Measurements from ENCODE around the gene CD44. TPM values are rescaled to one million over a fixed set of nuclear protein-coding genes. Genes with fewer than 3 reads are reported as not detected.

Gene CD44
- total RNA-seq, 1 experiment from 2014 or later, result 6.1 TPM

- Histone ChIP-seq H4K91ac (ENCODE audit: insufficient read length, low read depth, low read length) (no peak overlapping the region), H3K79me1 (ENCODE audit: insufficient read depth, low read depth, low read length, poor library complexity, severe bottlenecking) (no peaks in the 10 kb centered on the region), H3K56ac (ENCODE audit: insufficient read length, low read depth, low read length) (no peak overlapping the region), H2BK120ac (ENCODE audit: low read depth, low read length, poor library complexity, severe bottlenecking) (no peak overlapping the region), H2AK5ac (ENCODE audit: insufficient read length, low read length) (no peak overlapping the region), H2AFZ (ENCODE audit: low read length) (no peak overlapping the region), H2BK5ac (ENCODE audit: insufficient read length, low read length) (no peak overlapping the region), H3K9ac (ENCODE audit: extremely low read depth, insufficient read length, low read length) (no peak overlapping the region), H2BK12ac (ENCODE audit: insufficient read length, low read depth, low read length) (no peak overlapping the region), H3K27me3 (ENCODE audit: insufficient read depth, low read length) (no peaks in the 10 kb centered on the region), H4K8ac (replicated peaks; ENCODE audit: insufficient read length, low read depth, low read length) (no peak overlapping the region), H3K27ac (ENCODE audit: insufficient read length, low read depth, low read length) (no peak overlapping the region), H3K4me2 (ENCODE audit: insufficient read depth, insufficient read length, low read length) (no peak overlapping the region), H4K5ac (ENCODE audit: insufficient read length, low read depth, low read length) (no peak overlapping the region), H2BK15ac (ENCODE audit: low read depth, low read length) (no peak overlapping the region), H3K23ac (ENCODE audit: insufficient read length, low read depth, low read length) (no peak overlapping the region), H4K20me1 (ENCODE audit: control insufficient read depth, insufficient read depth, insufficient read length) (no peaks in the 10 kb centered on the region), H3K79me2 (ENCODE audit: insufficient read depth, low read length) (no peaks in the 10 kb centered on the region), H2BK20ac (ENCODE audit: low read depth, low read length, poor library complexity, severe bottlenecking) (no peak overlapping the region), H3K9me3 (ENCODE audit: control insufficient read depth, low read depth, low read length) (no peaks in the 10 kb centered on the region), H3K23me2 (ENCODE audit: insufficient read length, low read depth, low read length, poor library complexity, severe bottlenecking) (no peaks in the 10 kb centered on the region), H3K4me1 (ENCODE audit: insufficient read depth, low read length) (peaks cover 1% of the 10 kb centered on the region; the same call in 1 of the 2 replicates), H3K4ac (ENCODE audit: low read depth, low read length) (no peak overlapping the region), H3K18ac (ENCODE audit: insufficient read length, low read depth, low read length) (no peak overlapping the region), H3T11ph (ENCODE audit: low read length) (no peak overlapping the region), H3K14ac (ENCODE audit: insufficient read depth, low read length) (no peak overlapping the region)
- H3K27ac Mint-ChIP-seq, result no peak overlapping the region
- no peaks in the 10 kb centered on the region; the same call in none of the 2 replicates for H3K27me3 Mint-ChIP-seq (ENCODE audit: low read depth)
- no peaks in the 10 kb centered on the region; a peak in 1 of 5 replicates for H3K9me3 Mint-ChIP-seq
- DNase-seq, result no peak
- no CpG with 5 or more reads among the region's 1 CpG for WGBS (ENCODE audit: extremely low coverage, insufficient read length, low lambda C conversion rate)
- no peak overlapping the region for H3K4me3 Mint-ChIP-seq
- 0 out of 7 replicates have a peak, but pooled peaks cover 0 to 4% (median 0%) of the 10 kb centered on the region in 3 experiments for H3K36me3 Mint-ChIP-seq (ENCODE audit: insufficient read depth in 1 of 3, low read depth in 3 of 3)
- TF ChIP-seq CTCF (conservative IDR thresholded peaks at IDR 0.05), result no peak
- peaks cover 14 to 17% of the 10 kb centered on the region in 2 experiments for H3K4me1 Mint-ChIP-seq
These were observed 96.5 kb downstream of the CD44 start for GRCh38 chr11:35235498-35235897.
